ENCODE results near the gene WIPI1. TPM values are rescaled to one million over a fixed set of nuclear protein-coding genes. Genes with fewer than 3 reads are reported as not detected.

WIPI1 gene
- total and polyA plus RNA-seq, 2 of the 13 experiments (the other 11 are each of a cell fraction or from before 2014, with no cell fraction given), result 29.4 to 141 TPM

DNA sequence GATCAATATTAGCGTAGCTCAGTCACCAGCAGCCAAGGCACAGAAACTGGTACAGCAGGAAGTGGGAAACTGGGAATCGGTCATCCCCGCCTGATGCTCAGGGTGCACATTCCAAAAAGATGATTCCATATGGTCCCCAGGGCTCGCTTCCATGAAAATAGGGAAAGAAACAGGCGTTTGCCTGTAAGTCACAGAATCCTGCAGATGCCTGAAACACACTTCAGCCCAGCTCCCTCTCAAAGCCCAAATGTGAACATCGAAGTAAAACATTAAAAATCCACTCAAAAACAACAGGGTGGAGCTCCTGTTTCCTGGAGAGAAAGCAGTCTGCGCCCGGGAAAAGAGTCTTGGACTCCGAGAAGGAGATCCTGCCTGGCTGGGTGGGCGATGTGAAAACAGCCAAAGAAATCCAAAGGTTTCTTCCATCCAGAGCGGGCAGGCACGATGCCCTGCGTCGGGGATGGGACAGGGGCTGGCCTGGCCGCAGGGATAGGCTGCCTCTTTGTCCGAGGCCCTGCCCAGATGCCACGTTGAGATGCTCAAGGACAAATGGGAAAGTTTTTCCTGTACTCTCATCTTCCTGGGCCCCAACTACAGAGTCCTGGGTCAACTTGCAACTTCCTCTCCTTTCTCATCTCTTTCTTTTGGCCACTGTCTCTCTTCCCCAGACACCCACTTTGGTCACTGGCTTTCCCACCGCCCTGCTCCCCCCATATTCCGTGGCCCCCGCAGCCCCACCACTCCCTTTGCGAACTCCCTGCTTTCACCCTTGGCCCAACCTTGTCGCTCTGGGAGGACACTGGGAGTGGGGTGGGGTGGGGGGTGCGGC is 743 bp downstream of the WIPI1 start (continued):
- TF ChIP-seq, protein P1, sequence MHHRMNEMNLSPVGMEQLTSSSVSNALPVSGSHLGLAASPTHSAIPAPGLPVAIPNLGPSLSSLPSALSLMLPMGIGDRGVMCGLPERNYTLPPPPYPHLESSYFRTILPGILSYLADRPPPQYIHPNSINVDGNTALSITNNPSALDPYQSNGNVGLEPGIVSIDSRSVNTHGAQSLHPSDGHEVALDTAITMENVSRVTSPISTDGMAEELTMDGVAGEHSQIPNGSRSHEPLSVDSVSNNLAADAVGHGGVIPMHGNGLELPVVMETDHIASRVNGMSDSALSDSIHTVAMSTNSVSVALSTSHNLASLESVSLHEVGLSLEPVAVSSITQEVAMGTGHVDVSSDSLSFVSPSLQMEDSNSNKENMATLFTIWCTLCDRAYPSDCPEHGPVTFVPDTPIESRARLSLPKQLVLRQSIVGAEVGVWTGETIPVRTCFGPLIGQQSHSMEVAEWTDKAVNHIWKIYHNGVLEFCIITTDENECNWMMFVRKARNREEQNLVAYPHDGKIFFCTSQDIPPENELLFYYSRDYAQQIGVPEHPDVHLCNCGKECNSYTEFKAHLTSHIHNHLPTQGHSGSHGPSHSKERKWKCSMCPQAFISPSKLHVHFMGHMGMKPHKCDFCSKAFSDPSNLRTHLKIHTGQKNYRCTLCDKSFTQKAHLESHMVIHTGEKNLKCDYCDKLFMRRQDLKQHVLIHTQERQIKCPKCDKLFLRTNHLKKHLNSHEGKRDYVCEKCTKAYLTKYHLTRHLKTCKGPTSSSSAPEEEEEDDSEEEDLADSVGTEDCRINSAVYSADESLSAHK (CRISPR knock-in tag; IDR thresholded peaks at IDR 0.05; ENCODE audit: borderline replicate concordance), result no peak
- TF ChIP-seq, protein P2, sequence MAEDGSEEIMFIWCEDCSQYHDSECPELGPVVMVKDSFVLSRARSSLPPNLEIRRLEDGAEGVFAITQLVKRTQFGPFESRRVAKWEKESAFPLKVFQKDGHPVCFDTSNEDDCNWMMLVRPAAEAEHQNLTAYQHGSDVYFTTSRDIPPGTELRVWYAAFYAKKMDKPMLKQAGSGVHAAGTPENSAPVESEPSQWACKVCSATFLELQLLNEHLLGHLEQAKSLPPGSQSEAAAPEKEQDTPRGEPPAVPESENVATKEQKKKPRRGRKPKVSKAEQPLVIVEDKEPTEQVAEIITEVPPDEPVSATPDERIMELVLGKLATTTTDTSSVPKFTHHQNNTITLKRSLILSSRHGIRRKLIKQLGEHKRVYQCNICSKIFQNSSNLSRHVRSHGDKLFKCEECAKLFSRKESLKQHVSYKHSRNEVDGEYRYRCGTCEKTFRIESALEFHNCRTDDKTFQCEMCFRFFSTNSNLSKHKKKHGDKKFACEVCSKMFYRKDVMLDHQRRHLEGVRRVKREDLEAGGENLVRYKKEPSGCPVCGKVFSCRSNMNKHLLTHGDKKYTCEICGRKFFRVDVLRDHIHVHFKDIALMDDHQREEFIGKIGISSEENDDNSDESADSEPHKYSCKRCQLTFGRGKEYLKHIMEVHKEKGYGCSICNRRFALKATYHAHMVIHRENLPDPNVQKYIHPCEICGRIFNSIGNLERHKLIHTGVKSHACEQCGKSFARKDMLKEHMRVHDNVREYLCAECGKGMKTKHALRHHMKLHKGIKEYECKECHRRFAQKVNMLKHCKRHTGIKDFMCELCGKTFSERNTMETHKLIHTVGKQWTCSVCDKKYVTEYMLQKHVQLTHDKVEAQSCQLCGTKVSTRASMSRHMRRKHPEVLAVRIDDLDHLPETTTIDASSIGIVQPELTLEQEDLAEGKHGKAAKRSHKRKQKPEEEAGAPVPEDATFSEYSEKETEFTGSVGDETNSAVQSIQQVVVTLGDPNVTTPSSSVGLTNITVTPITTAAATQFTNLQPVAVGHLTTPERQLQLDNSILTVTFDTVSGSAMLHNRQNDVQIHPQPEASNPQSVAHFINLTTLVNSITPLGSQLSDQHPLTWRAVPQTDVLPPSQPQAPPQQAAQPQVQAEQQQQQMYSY (CRISPR knock-in tag; IDR thresholded peaks at IDR 0.05), result no peak
- no peak for TF ChIP-seq ZNF367 (CRISPR knock-in tag; IDR thresholded peaks at IDR 0.05; ENCODE audit: borderline replicate concordance)
- TF ChIP-seq HOXA9 (CRISPR knock-in tag; IDR thresholded peaks at IDR 0.05; ENCODE audit: borderline replicate concordance), result no peak
- peak; percentile 53; the same call in 1 of the 2 replicates for TF ChIP-seq SP2 (CRISPR knock-in tag; IDR thresholded peaks at IDR 0.05)
- TF ChIP-seq ZNF766 (CRISPR knock-in tag; IDR thresholded peaks at IDR 0.05; ENCODE audit: borderline replicate concordance), result peak; percentile 85
- TF ChIP-seq XRCC5 (optimal IDR thresholded peaks at IDR 0.05; ENCODE audit: low read length), result peak; percentile 68
- TF ChIP-seq, protein P3, sequence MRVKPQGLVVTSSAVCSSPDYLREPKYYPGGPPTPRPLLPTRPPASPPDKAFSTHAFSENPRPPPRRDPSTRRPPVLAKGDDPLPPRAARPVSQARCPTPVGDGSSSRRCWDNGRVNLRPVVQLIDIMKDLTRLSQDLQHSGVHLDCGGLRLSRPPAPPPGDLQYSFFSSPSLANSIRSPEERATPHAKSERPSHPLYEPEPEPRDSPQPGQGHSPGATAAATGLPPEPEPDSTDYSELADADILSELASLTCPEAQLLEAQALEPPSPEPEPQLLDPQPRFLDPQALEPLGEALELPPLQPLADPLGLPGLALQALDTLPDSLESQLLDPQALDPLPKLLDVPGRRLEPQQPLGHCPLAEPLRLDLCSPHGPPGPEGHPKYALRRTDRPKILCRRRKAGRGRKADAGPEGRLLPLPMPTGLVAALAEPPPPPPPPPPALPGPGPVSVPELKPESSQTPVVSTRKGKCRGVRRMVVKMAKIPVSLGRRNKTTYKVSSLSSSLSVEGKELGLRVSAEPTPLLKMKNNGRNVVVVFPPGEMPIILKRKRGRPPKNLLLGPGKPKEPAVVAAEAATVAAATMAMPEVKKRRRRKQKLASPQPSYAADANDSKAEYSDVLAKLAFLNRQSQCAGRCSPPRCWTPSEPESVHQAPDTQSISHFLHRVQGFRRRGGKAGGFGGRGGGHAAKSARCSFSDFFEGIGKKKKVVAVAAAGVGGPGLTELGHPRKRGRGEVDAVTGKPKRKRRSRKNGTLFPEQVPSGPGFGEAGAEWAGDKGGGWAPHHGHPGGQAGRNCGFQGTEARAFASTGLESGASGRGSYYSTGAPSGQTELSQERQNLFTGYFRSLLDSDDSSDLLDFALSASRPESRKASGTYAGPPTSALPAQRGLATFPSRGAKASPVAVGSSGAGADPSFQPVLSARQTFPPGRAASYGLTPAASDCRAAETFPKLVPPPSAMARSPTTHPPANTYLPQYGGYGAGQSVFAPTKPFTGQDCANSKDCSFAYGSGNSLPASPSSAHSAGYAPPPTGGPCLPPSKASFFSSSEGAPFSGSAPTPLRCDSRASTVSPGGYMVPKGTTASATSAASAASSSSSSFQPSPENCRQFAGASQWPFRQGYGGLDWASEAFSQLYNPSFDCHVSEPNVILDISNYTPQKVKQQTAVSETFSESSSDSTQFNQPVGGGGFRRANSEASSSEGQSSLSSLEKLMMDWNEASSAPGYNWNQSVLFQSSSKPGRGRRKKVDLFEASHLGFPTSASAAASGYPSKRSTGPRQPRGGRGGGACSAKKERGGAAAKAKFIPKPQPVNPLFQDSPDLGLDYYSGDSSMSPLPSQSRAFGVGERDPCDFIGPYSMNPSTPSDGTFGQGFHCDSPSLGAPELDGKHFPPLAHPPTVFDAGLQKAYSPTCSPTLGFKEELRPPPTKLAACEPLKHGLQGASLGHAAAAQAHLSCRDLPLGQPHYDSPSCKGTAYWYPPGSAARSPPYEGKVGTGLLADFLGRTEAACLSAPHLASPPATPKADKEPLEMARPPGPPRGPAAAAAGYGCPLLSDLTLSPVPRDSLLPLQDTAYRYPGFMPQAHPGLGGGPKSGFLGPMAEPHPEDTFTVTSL (CRISPR knock-in tag; IDR thresholded peaks at IDR 0.05; ENCODE audit: borderline replicate concordance), result 0 out of 2 replicates have a peak, but pooled peaks have one; percentile 5
- no peak for TF ChIP-seq FOXK2 (IDR thresholded peaks at IDR 0.05)
- no peak for TF ChIP-seq HMGA1 (CRISPR knock-in tag; conservative IDR thresholded peaks at IDR 0.05)
- TF ChIP-seq PHF8 (CRISPR knock-in tag; IDR thresholded peaks at IDR 0.05), result peak; percentile 38
- TF ChIP-seq, protein P4, sequence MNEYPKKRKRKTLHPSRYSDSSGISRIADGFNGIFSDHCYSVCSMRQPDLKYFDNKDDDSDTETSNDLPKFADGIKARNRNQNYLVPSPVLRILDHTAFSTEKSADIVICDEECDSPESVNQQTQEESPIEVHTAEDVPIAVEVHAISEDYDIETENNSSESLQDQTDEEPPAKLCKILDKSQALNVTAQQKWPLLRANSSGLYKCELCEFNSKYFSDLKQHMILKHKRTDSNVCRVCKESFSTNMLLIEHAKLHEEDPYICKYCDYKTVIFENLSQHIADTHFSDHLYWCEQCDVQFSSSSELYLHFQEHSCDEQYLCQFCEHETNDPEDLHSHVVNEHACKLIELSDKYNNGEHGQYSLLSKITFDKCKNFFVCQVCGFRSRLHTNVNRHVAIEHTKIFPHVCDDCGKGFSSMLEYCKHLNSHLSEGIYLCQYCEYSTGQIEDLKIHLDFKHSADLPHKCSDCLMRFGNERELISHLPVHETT (CRISPR knock-in tag; conservative IDR thresholded peaks at IDR 0.05), result 0 out of 2 replicates have a peak, but pooled peaks have one; percentile 11
- TF ChIP-seq ZNF256 (CRISPR knock-in tag; conservative IDR thresholded peaks at IDR 0.05), result 0 out of 2 replicates have a peak, but pooled peaks have one; percentile 18
- peak; percentile 44 for TF ChIP-seq FOXA3 (CRISPR knock-in tag; IDR thresholded peaks at IDR 0.05)
- peak; percentile 39; the same call in 1 of the 2 replicates for TF ChIP-seq ZNF264 (CRISPR knock-in tag; IDR thresholded peaks at IDR 0.05)

Data from HepG2 (cell line).